ENCODE results near the gene CLASRP.

GRCh38 chr19:45094137-45094536 is 55.3 kb downstream of the CLASRP start:
- no peak for TF ChIP-seq CTCF (conservative IDR thresholded peaks at IDR 0.05; ENCODE audit: low read depth, low read length)
- no peak for TF ChIP-seq EZH2 (IDR thresholded peaks at IDR 0.05; ENCODE audit: low read length, unreplicated experiment)

All from PC-3 (cell line).